Panc1 (cell line): Measurements from ENCODE around the gene RSPH3. TPM values are rescaled to one million over a fixed set of nuclear protein-coding genes. Genes with fewer than 3 reads are reported as not detected.

Experiments used
- ATAC-seq: fragments of 200-7000 bp; cut with Tn5 transposase; 2 replicates; pipeline ENCODE4 v1.9.1; 2020; ENCODE audit warnings: mild to moderate bottlenecking, moderate library complexity
- BruUV-seq: library from RNA; stranded (reverse); fragments of 400-500 nt; replicated peaks from 2 replicates; lab custom pipeline; 2021; lab: Mats Ljungman, UMichigan
- CTCF ChIA-PET: fragments of 300-600 bp; sonication (Branson Sonifier 250); formaldehyde crosslinking; loops from one replicate; lab custom pipeline; 2022; ENCODE audit warnings: antibody characterized with exemption; lab: Charles Lee
- POLR2A ChIA-PET: fragments of 300-600 bp; sonication (Branson Sonifier 250); formaldehyde crosslinking; loops from one replicate; lab custom pipeline; 2022; ENCODE audit warnings: antibody characterized with exemption; lab: Charles Lee
- DNase-seq: peaks from one replicate; pipeline ENCODE4 v3.0.0-alpha.2; 2010; ENCODE audit warnings: low read depth, low spot score
- H3K27ac ChIP-seq: 2 replicates; pipeline ENCODE4 v1.5.1; 2011; ENCODE audit warnings: mild to moderate bottlenecking, low read length, inconsistent platforms
- H3K27me3 ChIP-seq: fragments of 200-500 bp; sonication (Bioruptor generic); 2 replicates; pipeline ENCODE4 v1.6.0; 2014; ENCODE audit warnings: low read length, inconsistent platforms; ENCODE audit not compliant: control insufficient read depth, insufficient read depth
- H3K36me3 ChIP-seq: fragments of 200-500 bp; sonication (Bioruptor generic); 2 replicates; pipeline ENCODE4 v1.5.1; 2014; ENCODE audit warnings: inconsistent platforms, mild to moderate bottlenecking, low read length, moderate library complexity; ENCODE audit not compliant: control insufficient read depth, insufficient read depth
- H3K4me1 ChIP-seq: 2 replicates; pipeline ENCODE4 v1.5.1; 2011; ENCODE audit warnings: inconsistent platforms, mild to moderate bottlenecking, low read length, moderate library complexity; ENCODE audit not compliant: control insufficient read depth, insufficient read depth
- H3K4me3 ChIP-seq, 2 experiments: 2 replicates each; pipeline ENCODE4 v1.5.1; 2011 to 2012; ENCODE audit warnings: low read depth in 2 of 2, low read length in 2 of 2, mild to moderate bottlenecking in 2 of 2, inconsistent platforms in 1 of 2, moderate library complexity in 1 of 2
- H3K9me3 ChIP-seq: fragments of 200-500 bp; sonication (Bioruptor generic); 2 replicates; pipeline ENCODE4 v1.5.1; 2014; ENCODE audit warnings: low read depth, mild to moderate bottlenecking, inconsistent platforms, low read length, moderate library complexity; ENCODE audit not compliant: control insufficient read depth, insufficient read depth
- POLR2AphosphoS5 ChIP-seq: IDR thresholded peaks from 2 replicates; pipeline ENCODE4 v1.6.1; 2012; ENCODE audit warnings: mild to moderate bottlenecking, low read depth, low read length, moderate library complexity
- SIN3A ChIP-seq: IDR thresholded peaks from 2 replicates; pipeline ENCODE4 v1.6.1; 2012; ENCODE audit warnings: low read depth, mild to moderate bottlenecking, low read length, moderate library complexity, borderline replicate concordance; ENCODE audit not compliant: insufficient read depth
- TCF7L2 ChIP-seq: IDR thresholded peaks from 2 replicates; pipeline ENCODE4 v1.6.1; 2011; ENCODE audit warnings: mild to moderate bottlenecking, low read depth, low read length, inconsistent platforms
- in situ Hi-C: cut with HindIII; loops from 2 replicates; pipeline ENCODE4 v1.10.0; 2016; ENCODE audit warnings: low sequenced_read_pairs, low pct_unique_long_range_greater_than_20kb
- intact Hi-C: fragments of 100-400 bp; cut with micrococcal nuclease; formaldehyde crosslinking; loops from one replicate; pipeline ENCODE4 v1.10.0; 2022; ENCODE audit not compliant: unreplicated experiment
- total RNA-seq: library from RNA; stranded (reverse); gene quantifications from one replicate; pipeline ENCODE4 v1.2.1, GENCODE V29; 2021; ENCODE audit not compliant: unreplicated experiment
- TF ChIP-seq, protein P1 (sequence below), 2 experiments: IDR thresholded peaks; 2 replicates each; pipeline ENCODE4 v1.6.1; 2011 to 2012; ENCODE audit warnings: low read depth in 2 of 2, control low read depth in 1 of 2, low read length in 1 of 2, mild to moderate bottlenecking in 1 of 2, moderate library complexity in 1 of 2; ENCODE audit not compliant: insufficient read depth in 1 of 2
- TF ChIP-seq, protein P2 (sequence below): fragments of 450-650 bp; IDR thresholded peaks from 2 replicates; pipeline ENCODE4 v1.5.1; 2017; ENCODE audit warnings: mild to moderate bottlenecking

RSPH3 gene
- total RNA-seq, 1 experiment from 2014 or later: 8.1 TPM

DNA sequence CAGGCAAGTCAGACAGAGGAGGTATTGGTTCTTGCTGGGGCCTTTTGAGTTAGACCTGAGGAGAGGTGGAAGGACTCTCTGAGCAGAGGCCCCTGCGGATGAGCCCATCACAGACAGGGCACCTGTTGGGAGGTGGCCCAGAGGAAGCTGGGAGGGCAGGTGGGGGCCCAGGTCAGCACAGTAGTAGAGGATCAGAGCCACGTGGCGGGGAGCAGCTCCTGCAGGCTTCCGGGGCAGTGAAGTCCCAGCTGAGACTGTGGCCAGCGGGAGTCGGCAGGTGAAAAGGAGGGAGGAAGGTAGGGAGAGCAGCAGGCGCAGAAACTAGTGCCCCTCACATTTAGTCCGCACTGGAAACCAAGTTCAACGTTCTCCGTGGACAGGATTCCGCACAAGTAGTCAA lies 61.8 kb downstream of the RSPH3 start:
- Histone ChIP-seq H3K4me3 (peak overlapping the region in 1 of 2 experiments; percentile 54; a peak in 1 of 4 replicates), H3K27me3 (no peaks in the 10 kb centered on the region), H3K4me1 (0 out of 2 replicates have a peak, but pooled peaks cover 3% of the 10 kb centered on the region), H3K27ac (no peak overlapping the region), H3K9me3 (no peaks in the 10 kb centered on the region), H3K36me3 (no peaks in the 10 kb centered on the region)
- intact Hi-C loops (no loop called here), in situ Hi-C loops (no loop called here)
- POLR2A ChIA-PET: interaction anchor here (0.5 kb wide), 1 partner anchor 13 kb away, joined by 3 read pairs; no protein-coding TSS in a partner anchor
- DNase-seq: no peak
- ATAC-seq: peak; percentile 44; the same call in 1 of the 2 replicates
- TF ChIP-seq TCF7L2: no peak
- TF ChIP-seq, protein P1, sequence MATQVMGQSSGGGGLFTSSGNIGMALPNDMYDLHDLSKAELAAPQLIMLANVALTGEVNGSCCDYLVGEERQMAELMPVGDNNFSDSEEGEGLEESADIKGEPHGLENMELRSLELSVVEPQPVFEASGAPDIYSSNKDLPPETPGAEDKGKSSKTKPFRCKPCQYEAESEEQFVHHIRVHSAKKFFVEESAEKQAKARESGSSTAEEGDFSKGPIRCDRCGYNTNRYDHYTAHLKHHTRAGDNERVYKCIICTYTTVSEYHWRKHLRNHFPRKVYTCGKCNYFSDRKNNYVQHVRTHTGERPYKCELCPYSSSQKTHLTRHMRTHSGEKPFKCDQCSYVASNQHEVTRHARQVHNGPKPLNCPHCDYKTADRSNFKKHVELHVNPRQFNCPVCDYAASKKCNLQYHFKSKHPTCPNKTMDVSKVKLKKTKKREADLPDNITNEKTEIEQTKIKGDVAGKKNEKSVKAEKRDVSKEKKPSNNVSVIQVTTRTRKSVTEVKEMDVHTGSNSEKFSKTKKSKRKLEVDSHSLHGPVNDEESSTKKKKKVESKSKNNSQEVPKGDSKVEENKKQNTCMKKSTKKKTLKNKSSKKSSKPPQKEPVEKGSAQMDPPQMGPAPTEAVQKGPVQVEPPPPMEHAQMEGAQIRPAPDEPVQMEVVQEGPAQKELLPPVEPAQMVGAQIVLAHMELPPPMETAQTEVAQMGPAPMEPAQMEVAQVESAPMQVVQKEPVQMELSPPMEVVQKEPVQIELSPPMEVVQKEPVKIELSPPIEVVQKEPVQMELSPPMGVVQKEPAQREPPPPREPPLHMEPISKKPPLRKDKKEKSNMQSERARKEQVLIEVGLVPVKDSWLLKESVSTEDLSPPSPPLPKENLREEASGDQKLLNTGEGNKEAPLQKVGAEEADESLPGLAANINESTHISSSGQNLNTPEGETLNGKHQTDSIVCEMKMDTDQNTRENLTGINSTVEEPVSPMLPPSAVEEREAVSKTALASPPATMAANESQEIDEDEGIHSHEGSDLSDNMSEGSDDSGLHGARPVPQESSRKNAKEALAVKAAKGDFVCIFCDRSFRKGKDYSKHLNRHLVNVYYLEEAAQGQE (IDR thresholded peaks at IDR 0.05; ENCODE audit: insufficient read depth in 1 of 2, low read depth in 2 of 2, low read length in 1 of 2): no peak
- no peak for TF ChIP-seq SIN3A
- TF ChIP-seq, protein P2, sequence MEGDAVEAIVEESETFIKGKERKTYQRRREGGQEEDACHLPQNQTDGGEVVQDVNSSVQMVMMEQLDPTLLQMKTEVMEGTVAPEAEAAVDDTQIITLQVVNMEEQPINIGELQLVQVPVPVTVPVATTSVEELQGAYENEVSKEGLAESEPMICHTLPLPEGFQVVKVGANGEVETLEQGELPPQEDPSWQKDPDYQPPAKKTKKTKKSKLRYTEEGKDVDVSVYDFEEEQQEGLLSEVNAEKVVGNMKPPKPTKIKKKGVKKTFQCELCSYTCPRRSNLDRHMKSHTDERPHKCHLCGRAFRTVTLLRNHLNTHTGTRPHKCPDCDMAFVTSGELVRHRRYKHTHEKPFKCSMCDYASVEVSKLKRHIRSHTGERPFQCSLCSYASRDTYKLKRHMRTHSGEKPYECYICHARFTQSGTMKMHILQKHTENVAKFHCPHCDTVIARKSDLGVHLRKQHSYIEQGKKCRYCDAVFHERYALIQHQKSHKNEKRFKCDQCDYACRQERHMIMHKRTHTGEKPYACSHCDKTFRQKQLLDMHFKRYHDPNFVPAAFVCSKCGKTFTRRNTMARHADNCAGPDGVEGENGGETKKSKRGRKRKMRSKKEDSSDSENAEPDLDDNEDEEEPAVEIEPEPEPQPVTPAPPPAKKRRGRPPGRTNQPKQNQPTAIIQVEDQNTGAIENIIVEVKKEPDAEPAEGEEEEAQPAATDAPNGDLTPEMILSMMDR: no peak
- no peak for TF ChIP-seq POLR2AphosphoS5
- no TSS peak for BruUV-seq
- CTCF ChIA-PET: interaction anchor here (0.5 kb wide), 1 partner anchor 15 kb away, joined by 6 read pairs; no protein-coding TSS in a partner anchor

DNA sequence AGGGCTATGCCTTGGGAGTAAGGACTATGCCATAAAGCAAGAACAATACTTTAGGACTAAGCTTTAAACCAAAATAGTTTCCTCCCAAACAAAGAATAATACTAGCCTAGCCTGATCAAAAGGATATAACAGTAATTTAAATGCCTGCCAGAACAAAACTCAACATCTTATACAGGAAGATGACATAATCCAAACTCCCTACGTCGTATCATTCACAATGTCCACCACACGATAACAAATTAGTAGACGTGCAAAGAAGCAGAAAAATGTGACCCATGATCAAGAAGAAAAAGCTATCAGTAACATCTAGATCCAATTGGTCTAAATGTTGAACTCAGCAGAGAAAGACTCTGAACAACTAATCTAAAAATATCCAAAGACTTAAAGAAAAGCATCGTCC lies 65.8 kb downstream of the RSPH3 start:
- Histone ChIP-seq H3K9me3 (no peaks in the 10 kb centered on the region), H3K27ac (no peak overlapping the region), H3K36me3 (no peaks in the 10 kb centered on the region), H3K27me3 (no peaks in the 10 kb centered on the region), H3K4me1 (0 out of 2 replicates have a peak, but pooled peaks cover 3% of the 10 kb centered on the region), H3K4me3 (no peak overlapping the region)
- DNase-seq (no peak), ATAC-seq (no peak)
- TF ChIP-seq TCF7L2: no peak
- TF ChIP-seq POLR2AphosphoS5: no peak
- TF ChIP-seq SIN3A: no peak
- TF ChIP-seq, protein P1 (IDR thresholded peaks at IDR 0.05; ENCODE audit: insufficient read depth in 1 of 2, low read depth in 2 of 2, low read length in 1 of 2): no peak
- TF ChIP-seq, protein P2: no peak
- intact Hi-C loops: no loop called here
- ChIA-PET POLR2A (no interaction called here), CTCF (no interaction called here)
- in situ Hi-C loops: no loop called here
- no TSS peak for BruUV-seq
